DND-41 (cell line): Measurements from ENCODE around the gene SNRPE.

Source experiments
- EZH2 ChIP-seq: IDR thresholded peaks from 3 replicates; pipeline ENCODE4 v1.6.1; 2012; ENCODE audit warnings: borderline replicate concordance, low read depth, mild to moderate bottlenecking, moderate library complexity, low read length, inconsistent platforms; ENCODE audit not compliant: severe bottlenecking
- TF ChIP-seq, protein P1 (sequence below): IDR thresholded peaks from 2 replicates; pipeline ENCODE4 v1.5.1; 2012; ENCODE audit warnings: borderline replicate concordance, low read length, moderate library complexity, mild to moderate bottlenecking; ENCODE audit not compliant: poor library complexity, severe bottlenecking; ENCODE audit errors: extremely low read depth

DNA sequence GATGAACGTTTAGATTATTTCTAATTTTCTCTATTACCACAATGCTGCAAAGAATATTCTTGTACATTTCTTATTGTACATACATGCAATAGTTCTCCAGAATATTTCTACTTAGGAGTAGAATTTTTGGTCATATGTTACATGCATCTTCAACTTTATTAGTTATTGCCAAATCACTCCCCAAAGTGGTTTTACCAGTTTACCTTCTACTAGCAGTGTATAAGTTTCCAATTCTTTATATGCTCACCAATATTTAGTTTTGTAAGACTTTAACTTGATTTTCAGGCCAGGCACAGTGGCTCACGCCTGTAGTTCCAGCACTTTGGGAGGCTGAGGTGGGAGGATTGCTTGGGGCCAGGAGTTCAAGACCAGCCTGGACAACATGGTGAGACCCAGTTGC, 55.4 kb downstream of the SNRPE start:
- TF ChIP-seq, protein P1, sequence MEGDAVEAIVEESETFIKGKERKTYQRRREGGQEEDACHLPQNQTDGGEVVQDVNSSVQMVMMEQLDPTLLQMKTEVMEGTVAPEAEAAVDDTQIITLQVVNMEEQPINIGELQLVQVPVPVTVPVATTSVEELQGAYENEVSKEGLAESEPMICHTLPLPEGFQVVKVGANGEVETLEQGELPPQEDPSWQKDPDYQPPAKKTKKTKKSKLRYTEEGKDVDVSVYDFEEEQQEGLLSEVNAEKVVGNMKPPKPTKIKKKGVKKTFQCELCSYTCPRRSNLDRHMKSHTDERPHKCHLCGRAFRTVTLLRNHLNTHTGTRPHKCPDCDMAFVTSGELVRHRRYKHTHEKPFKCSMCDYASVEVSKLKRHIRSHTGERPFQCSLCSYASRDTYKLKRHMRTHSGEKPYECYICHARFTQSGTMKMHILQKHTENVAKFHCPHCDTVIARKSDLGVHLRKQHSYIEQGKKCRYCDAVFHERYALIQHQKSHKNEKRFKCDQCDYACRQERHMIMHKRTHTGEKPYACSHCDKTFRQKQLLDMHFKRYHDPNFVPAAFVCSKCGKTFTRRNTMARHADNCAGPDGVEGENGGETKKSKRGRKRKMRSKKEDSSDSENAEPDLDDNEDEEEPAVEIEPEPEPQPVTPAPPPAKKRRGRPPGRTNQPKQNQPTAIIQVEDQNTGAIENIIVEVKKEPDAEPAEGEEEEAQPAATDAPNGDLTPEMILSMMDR = no peak
- TF ChIP-seq EZH2 = no peak
